HG03571 (cell line): Measurements from ENCODE around the gene GNS.
"Not testable (repeated sequence)": the region's sequence is repeated elsewhere in the genome, so short reads cannot be mapped to it uniquely, and the experiment has no call there.

Experiments used
- ATAC-seq: cut with Tn5 transposase; IDR thresholded peaks from one replicate; pipeline ENCODE4 v1.9.1; 2021; ENCODE audit not compliant: unreplicated experiment

Gene GNS

DNA sequence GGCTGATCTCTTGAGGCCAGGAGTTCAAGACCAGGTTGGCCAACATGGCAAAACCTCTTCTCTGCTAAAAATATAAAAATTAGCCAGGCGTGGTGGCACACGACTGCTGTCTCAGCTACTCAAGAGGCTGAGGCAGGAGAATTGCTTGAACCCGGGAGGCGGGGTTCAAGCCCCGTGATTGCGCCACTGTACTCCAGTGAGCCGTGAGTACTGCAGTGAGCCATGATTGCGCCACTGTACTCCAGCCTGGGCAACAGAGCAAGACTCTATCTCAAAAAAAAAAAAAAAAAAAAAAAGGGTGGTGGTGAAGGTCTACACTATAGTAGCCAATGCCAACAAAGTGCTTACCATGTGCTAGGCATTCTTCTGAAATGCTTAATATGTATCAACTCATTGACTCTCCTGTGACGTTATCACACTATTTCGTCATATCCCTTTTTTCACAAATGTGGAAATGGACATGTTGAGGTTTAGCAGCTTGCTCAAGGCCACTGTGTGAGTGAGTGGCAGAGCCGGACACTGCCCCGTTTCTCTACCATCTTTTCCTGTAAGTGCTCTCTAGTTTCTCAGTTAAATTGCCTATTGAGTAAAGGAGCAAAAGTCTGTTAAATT is 59.6 kb downstream of the GNS start:
- ATAC-seq = no peak

GRCh38 chr12:64696080-64696741 is 63.0 kb downstream of the GNS start:
- ATAC-seq = no peak

DNA sequence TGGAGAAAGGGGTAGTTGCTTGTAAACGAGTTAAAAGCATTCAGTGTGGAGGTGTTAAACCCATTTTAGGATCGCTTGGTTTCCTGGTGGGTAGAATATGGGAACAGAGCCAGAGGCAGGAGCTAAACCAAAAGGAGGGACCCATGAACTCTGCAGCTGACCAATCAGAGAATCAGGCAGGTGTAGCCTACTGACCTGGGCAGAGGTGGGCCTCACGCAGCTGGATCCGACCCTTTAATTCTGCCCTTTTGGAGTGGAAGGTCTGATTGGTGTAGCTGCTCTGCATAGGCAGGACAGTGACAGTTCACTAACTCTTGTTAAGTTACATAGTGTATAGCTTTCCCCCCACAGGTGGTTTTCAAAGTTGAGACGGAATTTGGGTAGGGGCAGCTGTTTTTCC is 63.7 kb downstream of the GNS start:
- ATAC-seq = no peak

DNA sequence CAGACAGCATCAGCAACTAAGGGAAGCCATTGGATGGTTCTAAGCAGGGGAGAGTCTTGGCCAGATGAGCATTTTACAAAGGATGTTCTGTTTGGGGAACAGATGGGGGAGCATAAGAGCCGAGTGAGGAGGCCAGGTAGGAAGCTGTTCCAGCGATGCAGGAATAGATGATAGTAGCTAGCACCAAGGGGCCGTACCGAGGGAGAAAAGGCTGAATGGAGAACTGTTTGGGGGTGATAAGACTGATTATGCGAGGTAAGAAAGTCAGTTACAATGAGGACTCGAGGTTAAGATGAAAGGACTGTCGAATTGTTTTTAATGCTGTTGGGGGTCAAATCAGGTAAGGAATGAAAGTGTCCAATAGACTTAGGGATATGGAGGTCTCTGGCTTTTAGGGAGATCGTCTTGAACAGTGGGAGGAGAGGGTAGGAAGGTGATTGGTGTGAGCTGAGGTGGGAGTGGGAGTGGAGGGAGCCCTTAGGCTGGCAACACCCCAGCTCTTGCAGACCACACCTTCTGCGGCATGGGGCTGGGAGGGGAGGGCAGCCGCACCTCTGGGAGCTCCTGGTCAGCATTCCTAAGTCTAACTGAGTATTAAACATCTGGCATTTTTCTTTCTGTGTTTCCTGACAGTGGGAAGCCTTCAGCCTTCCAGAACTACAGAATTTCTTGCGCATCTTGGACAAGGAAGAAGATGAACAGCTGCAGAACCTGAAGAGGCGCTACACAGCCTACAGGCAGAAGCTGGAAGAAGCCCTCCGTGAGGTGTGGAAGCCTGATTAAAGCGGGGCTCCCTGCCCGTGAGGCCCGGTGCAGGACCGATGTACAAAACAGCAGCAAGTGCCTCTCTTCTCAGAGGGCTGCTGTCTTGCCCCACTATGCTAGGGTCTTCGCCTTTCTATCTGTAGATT is 64.8 kb downstream of the GNS start:
- ATAC-seq = no peak

GRCh38 chr12:64691795-64692583 is 67.2 kb downstream of the GNS start:
- ATAC-seq = no peak

GRCh38 chr12:64691227-64691794 is 67.9 kb downstream of the GNS start:
- ATAC-seq = no peak

DNA sequence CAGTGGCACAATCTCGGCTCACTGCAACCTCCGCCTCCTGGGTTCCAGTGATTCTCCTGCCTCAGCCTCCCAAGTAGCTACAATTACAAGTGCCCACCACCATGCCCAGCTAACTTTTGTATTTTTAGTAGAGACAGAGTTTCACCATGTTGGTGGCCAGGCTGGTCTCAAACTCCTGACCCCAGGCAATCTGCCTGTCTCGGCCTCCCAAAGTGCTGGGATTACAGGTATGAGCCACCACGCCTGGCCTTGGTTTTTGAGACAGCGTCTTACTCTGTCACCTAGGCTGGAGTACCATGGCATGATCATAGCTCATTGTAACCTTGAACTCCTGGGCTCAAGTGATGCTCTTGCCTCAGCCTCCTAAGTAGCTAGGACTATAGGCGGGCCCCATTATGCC is 69.0 kb downstream of the GNS start:
- ATAC-seq = not testable (repeated sequence)

GRCh38 chr12:64688715-64689114 is 70.5 kb downstream of the GNS start:
- no peak for ATAC-seq

- no peak for ATAC-seq
Observed at GRCh38 chr12:64688219-64688618, 71.0 kb downstream of the GNS start.

DNA sequence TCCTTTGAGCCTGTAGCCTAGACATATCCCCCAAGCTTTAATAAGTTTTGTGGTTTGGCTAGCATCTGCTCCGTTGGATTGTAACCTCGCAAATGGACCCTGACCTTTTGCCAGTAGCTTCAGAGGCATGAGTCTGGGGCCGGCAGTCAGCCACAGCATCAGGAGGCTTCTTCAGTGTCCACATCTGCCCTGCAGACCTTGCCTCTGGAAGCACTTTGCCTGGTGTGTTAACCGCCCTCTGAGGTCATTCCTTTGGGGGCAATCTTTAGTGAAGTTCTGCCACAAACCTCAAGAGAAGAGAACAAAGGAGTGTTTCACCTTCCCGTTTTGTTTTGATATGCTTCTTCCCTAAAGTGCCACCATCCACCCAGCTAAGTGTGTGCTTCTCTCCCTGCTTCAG is 71.4 kb downstream of the GNS start:
- ATAC-seq = no peak

DNA sequence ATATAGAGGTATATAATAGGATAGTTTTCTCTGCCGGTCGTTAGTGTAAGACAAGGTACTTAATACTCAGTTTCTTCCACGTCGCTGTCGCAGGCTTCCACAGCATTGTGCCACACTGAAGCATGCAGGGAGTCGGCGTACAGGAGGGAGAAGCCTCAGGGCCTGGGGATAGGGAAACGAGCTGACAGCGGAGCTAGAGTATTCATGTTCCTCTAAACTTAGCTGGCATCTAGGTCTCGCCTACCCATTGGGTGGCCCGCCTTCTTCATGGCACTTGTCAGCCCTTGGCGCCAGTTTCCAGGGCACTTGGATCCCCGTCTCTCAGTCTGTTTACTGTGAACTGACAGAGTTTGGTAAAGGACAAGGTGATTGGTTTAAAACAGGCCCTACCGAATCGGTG is 73.6 kb downstream of the GNS start:
- no peak for ATAC-seq

- no peak for ATAC-seq
Observed at GRCh38 chr12:64685050-64685449, 74.2 kb downstream of the GNS start.

DNA sequence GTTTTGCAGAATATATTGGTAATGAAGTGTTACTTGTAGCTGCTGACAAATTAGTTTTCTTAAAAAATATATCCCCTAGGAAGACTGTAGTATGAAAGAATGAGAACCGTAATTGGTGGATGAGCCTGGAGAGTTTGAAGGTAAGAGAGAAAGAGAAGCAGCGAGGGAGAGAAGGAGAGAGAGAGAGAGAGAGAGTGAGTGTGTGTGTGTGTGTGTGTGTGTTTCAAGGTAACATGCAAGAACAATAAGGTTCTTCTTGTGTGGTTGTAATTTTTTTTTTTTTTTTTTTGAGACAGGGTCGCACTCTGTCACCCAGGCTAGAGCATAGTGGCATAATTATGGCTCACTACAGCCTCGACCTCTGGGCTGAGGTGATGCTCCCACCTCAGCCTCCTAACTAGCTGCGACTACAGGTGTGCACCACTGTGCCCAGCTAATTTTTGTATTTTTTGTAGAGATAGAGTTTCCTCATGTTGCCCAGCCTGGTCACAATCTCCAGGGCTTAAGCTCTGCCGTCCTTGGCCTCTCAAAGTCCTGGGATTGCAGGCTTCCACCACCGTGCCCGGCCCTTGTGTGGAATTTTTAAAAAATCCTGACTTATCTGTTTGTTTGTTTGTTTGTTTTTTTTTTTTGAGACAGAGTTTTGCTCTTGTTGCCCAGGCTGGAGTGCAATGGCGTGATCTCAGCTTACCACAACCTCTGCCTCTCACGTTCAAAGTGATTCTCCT is 75.2 kb downstream of the GNS start:
- ATAC-seq = no peak

- ATAC-seq = no peak
Observed at GRCh38 chr12:64682572-64683277, 76.5 kb downstream of the GNS start.

DNA sequence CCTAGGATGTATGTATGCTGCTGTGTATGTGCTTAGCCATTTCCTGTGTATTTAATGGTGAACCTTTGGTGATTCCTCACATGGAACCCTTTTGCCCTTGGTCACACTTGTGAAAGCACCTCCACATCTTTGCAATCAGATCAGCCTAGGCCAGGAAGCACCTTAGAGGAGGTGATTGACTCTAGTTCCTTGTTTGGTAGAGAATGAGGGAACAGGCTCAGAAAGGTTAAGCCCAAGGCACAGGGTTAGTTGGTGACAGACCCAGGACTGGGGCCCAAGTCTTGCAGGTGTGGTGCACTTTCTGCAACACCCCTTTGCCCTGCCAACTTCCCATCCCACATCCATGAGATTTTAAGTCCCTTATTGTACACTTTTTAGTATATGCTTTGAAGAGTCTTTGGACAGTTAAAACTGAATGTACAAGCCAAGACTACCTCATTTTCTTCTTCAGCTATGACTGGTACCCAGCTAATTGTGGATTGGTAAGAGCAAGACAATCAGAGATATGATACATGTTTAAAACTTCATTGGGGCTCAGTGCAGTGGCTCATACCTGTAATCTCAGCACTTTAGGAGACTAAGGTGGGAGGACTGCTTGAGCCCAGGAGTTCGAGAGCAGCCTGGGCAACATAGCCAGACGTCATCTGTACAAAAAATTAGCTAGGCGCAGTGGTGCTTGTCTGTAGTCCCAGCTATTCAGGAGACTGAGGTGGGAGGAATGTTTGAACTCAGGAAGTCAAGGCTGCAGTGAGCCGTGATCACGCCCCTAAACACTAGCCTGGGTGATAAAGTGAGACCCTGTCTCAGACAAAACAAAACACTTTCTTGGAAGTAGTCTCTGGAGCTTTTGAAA is 77.8 kb downstream of the GNS start:
- ATAC-seq = no peak

DNA sequence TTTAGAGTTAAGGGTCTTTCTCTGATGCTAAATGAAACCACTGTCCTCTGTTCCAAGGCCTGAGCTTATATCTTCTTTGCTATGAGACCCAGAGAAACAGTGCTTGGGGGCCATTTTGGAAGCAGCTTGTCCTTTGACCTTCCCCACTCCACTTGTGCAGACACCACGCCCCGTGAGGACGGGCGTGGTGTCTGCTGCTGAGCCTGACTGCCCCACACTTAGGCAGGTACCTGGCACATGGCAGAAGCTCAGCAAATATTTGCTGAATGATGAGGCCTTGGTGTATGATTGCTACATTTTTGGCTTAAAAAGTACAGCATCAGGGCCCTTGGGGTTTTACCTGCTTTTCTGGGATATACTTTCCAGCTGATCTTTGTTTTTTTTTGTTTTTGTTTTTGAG is 79.0 kb downstream of the GNS start:
- ATAC-seq = no peak

GRCh38 chr12:64679487-64680001 is 79.7 kb downstream of the GNS start:
- ATAC-seq = no peak

GRCh38 chr12:64678835-64679234 is 80.4 kb downstream of the GNS start:
- no peak for ATAC-seq
